Activated naive CD8-positive, alpha-beta T cell treated with anti-CD3 and anti-CD28 coated beads, Interleukin-2, amount 10 ng/mL, durations not matched to agents 7 days and 5 days (primary cell): ENCODE results near the gene ZC3H14. TPM values are rescaled to one million over a fixed set of nuclear protein-coding genes. Genes with fewer than 3 reads are reported as not detected.

Source experiments
- ATAC-seq: fragments of 150-1000 bp; cut with Tn5 transposase; one replicate; pipeline ENCODE4 v1.10.0; 2021; ENCODE audit warnings: low read depth, moderate library complexity
- POLR2A ChIA-PET: fragments of 350-600 bp; sonication (Branson Sonifier 250); formaldehyde crosslinking; loops from one replicate; lab custom pipeline; 2021; ENCODE audit warnings: antibody characterized with exemption; lab: Charles Lee
- DNase-seq: peaks from one replicate; pipeline ENCODE4 v3.0.0; 2021
- H3K27ac Mint-ChIP-seq: one replicate; pipeline ENCODE4 v1.8.0; 2022; ENCODE audit warnings: mild to moderate bottlenecking, mixed read lengths
- H3K27me3 Mint-ChIP-seq: one replicate; pipeline ENCODE4 v1.8.0; 2022; ENCODE audit warnings: mild to moderate bottlenecking, moderate library complexity, mixed read lengths
- H3K36me3 Mint-ChIP-seq: one replicate; pipeline ENCODE4 v1.8.0; 2021; ENCODE audit warnings: mild to moderate bottlenecking, mixed read lengths
- H3K4me1 Mint-ChIP-seq: one replicate; pipeline ENCODE4 v1.8.0; 2021; ENCODE audit warnings: mixed read lengths
- H3K4me3 Mint-ChIP-seq: one replicate; pipeline ENCODE4 v1.8.0; 2022; ENCODE audit warnings: mild to moderate bottlenecking, moderate library complexity, mixed read lengths
- H3K9me3 Mint-ChIP-seq: one replicate; pipeline ENCODE4 v1.8.0; 2021; ENCODE audit warnings: mixed read lengths
- total RNA-seq, 2 experiments: library from RNA; stranded (reverse); gene quantifications; one replicate each; pipeline ENCODE4 v1.2.3, GENCODE V29; 2021

ZC3H14 gene
- total RNA-seq, 2 experiments from 2014 or later, result 43.3 to 46.8 TPM

GRCh38 chr14:88628462-88628861 is 65.6 kb downstream of the ZC3H14 start:
- ATAC-seq, result no peak

GRCh38 chr14:88630565-88630964 is 67.7 kb downstream of the ZC3H14 start:
- H3K27ac Mint-ChIP-seq, result no peak overlapping the region

More at GRCh38 chr14:88628462-88628861, 65.6 kb downstream of the ZC3H14 start:
- Mint-ChIP-seq H3K4me1 (no peaks in the 10 kb centered on the region), H3K9me3 (no peaks in the 10 kb centered on the region), H3K4me3 (no peak overlapping the region), H3K27ac (no peak overlapping the region), H3K27me3 (no peaks in the 10 kb centered on the region), H3K36me3 (no peaks in the 10 kb centered on the region)
- POLR2A ChIA-PET, result no interaction called here
- DNase-seq, result no peak

GRCh38 chr14:88631091-88631490 is 68.3 kb downstream of the ZC3H14 start:
- no peaks in the 10 kb centered on the region for H3K27me3 Mint-ChIP-seq
- no peaks in the 10 kb centered on the region for H3K9me3 Mint-ChIP-seq
- no peak overlapping the region for H3K4me3 Mint-ChIP-seq
- H3K36me3 Mint-ChIP-seq, result no peaks in the 10 kb centered on the region
- ATAC-seq, result no peak
- no peak for DNase-seq
- H3K27ac Mint-ChIP-seq, result no peak overlapping the region
- POLR2A ChIA-PET, result no interaction called here
- H3K4me1 Mint-ChIP-seq, result no peaks in the 10 kb centered on the region

More at GRCh38 chr14:88630565-88630964, 67.7 kb downstream of the ZC3H14 start:
- POLR2A ChIA-PET, result no interaction called here
- H3K9me3 Mint-ChIP-seq, result no peaks in the 10 kb centered on the region
- no peak overlapping the region for H3K4me3 Mint-ChIP-seq
- H3K4me1 Mint-ChIP-seq, result no peaks in the 10 kb centered on the region
- no peaks in the 10 kb centered on the region for H3K27me3 Mint-ChIP-seq
- ATAC-seq, result no peak
- DNase-seq, result no peak
- no peaks in the 10 kb centered on the region for H3K36me3 Mint-ChIP-seq

- Mint-ChIP-seq H3K4me3 (no peak overlapping the region), H3K36me3 (no peaks in the 10 kb centered on the region), H3K27ac (no peak overlapping the region), H3K27me3 (no peaks in the 10 kb centered on the region), H3K4me1 (no peaks in the 10 kb centered on the region), H3K9me3 (no peaks in the 10 kb centered on the region)
- DNase-seq, result no peak
- POLR2A ChIA-PET, result no interaction called here
- no peak for ATAC-seq
Observed at GRCh38 chr14:88632512-88632911, 69.7 kb downstream of the ZC3H14 start.

GRCh38 chr14:88639221-88639620 is 76.4 kb downstream of the ZC3H14 start:
- Mint-ChIP-seq H3K27ac (no peak overlapping the region), H3K4me1 (no peaks in the 10 kb centered on the region), H3K27me3 (no peaks in the 10 kb centered on the region), H3K36me3 (peaks cover 10% of the 10 kb centered on the region), H3K4me3 (no peak overlapping the region), H3K9me3 (peaks cover 11% of the 10 kb centered on the region)
- ATAC-seq, result no peak
- no peak for DNase-seq
- POLR2A ChIA-PET, result no interaction called here

GRCh38 chr14:88660056-88660455 is 97.2 kb downstream of the ZC3H14 start:
- Mint-ChIP-seq H3K4me1 (no peaks in the 10 kb centered on the region), H3K4me3 (no peak overlapping the region), H3K27ac (no peak overlapping the region), H3K9me3 (peaks cover 2% of the 10 kb centered on the region), H3K27me3 (no peaks in the 10 kb centered on the region), H3K36me3 (peaks cover 17% of the 10 kb centered on the region)
- POLR2A ChIA-PET, result no interaction called here
- ATAC-seq (no peak), DNase-seq (no peak)

GRCh38 chr14:88667555-88668273 is 104.9 kb downstream of the ZC3H14 start:
- ATAC-seq (peak; percentile 72), DNase-seq (peak; percentile 33)
- peaks cover 6% of the 10 kb centered on the region for H3K36me3 Mint-ChIP-seq
- POLR2A ChIA-PET, result no interaction called here
- peaks cover 4% of the 10 kb centered on the region for H3K9me3 Mint-ChIP-seq
- no peaks in the 10 kb centered on the region for H3K27me3 Mint-ChIP-seq
- H3K4me1 Mint-ChIP-seq, result no peaks in the 10 kb centered on the region
- H3K27ac Mint-ChIP-seq, result no peak overlapping the region
- no peak overlapping the region for H3K4me3 Mint-ChIP-seq

- no peak overlapping the region for H3K27ac Mint-ChIP-seq
- H3K4me1 Mint-ChIP-seq, result no peaks in the 10 kb centered on the region
- no peaks in the 10 kb centered on the region for H3K27me3 Mint-ChIP-seq
- H3K9me3 Mint-ChIP-seq, result peaks cover 4% of the 10 kb centered on the region
- POLR2A ChIA-PET, result no interaction called here
- H3K36me3 Mint-ChIP-seq, result peaks cover 7% of the 10 kb centered on the region
- no peak overlapping the region for H3K4me3 Mint-ChIP-seq
- DNase-seq (no peak), ATAC-seq (no peak)
Observed at GRCh38 chr14:88668448-88669116, 105.7 kb downstream of the ZC3H14 start.

- Mint-ChIP-seq H3K36me3 (peaks cover 7% of the 10 kb centered on the region), H3K4me3 (no peak overlapping the region), H3K27ac (no peak overlapping the region), H3K9me3 (peaks cover 4% of the 10 kb centered on the region), H3K27me3 (no peaks in the 10 kb centered on the region), H3K4me1 (no peaks in the 10 kb centered on the region)
- DNase-seq (no peak), ATAC-seq (no peak)
- POLR2A ChIA-PET, result no interaction called here
Observed at GRCh38 chr14:88669346-88669745, 106.5 kb downstream of the ZC3H14 start.

Other genes with a start within 250 kb of the ZC3H14 start
- gene KCNK10, start 239.8 kb upstream of the ZC3H14 start, total RNA-seq, result not detected
- gene SPATA7, start 177.4 kb upstream of the ZC3H14 start, total RNA-seq, result 1 to 10 TPM; 2.9 to 3.3 TPM
- not detected for gene PTPN21, start 8.0 kb upstream of the ZC3H14 start, total RNA-seq
- 1 to 10 TPM; 2.2 to 2.9 TPM for gene EML5, start 229.9 kb downstream of the ZC3H14 start, total RNA-seq